MG63 (cell line): ENCODE data around the gene SNRPB2. TPM values are rescaled to one million over a fixed set of nuclear protein-coding genes. Genes with fewer than 3 reads are reported as not detected.

Experiments
- DNase-seq: peaks from one replicate; pipeline ENCODE4 v3.0.0-alpha.2; 2020
- H3K27me3 ChIP-seq: fragments of 250-450 bp; sonication (Bioruptor Pico); 2 replicates; pipeline ENCODE4 v1.5.1; 2020; ENCODE audit warnings: mild to moderate bottlenecking, moderate library complexity
- H3K36me3 ChIP-seq: fragments of 250-450 bp; sonication (Bioruptor Pico); 2 replicates; pipeline ENCODE4 v1.5.1; 2020; ENCODE audit warnings: mild to moderate bottlenecking, moderate library complexity
- H3K4me3 ChIP-seq: fragments of 250-450 bp; sonication (Bioruptor Pico); 2 replicates; pipeline ENCODE4 v1.5.1; 2020; ENCODE audit warnings: mild to moderate bottlenecking, moderate library complexity
- H3K9me3 ChIP-seq: fragments of 250-450 bp; sonication (Bioruptor Pico); 2 replicates; pipeline ENCODE4 v1.5.1; 2020; ENCODE audit warnings: mild to moderate bottlenecking, moderate library complexity
- total RNA-seq: library from RNA; depleted of rRNA; stranded (reverse); fragments of >200 nt; shearing (Covaris generic); gene quantifications from 2 replicates; pipeline ENCODE4 v1.2.3, GENCODE V29; 2014; ENCODE audit warnings: low replicate concordance

SNRPB2 gene
- total RNA-seq, 1 experiment from 2014 or later: 90.9 TPM

DNA sequence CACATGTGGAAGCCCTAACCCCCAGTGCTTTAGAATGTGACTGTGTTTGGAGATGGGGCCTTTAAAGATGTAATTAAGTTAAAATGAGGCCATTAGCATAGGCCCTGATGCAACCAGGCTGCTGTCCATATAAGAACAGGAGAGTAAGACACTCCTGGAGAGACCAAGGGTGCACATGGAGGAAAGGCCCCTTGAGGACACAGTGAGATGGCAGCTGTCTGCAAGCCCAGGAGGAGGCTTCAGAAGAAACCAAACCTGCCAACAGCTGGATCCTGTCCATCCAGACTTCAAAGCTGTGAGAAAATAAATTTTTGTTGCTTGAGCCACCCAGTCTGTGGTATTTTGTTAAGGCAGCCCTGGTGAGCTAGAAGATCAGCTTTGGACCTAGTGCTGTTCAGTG lies 16.8 kb upstream of the SNRPB2 start:
- DNase-seq: no peak

DNA sequence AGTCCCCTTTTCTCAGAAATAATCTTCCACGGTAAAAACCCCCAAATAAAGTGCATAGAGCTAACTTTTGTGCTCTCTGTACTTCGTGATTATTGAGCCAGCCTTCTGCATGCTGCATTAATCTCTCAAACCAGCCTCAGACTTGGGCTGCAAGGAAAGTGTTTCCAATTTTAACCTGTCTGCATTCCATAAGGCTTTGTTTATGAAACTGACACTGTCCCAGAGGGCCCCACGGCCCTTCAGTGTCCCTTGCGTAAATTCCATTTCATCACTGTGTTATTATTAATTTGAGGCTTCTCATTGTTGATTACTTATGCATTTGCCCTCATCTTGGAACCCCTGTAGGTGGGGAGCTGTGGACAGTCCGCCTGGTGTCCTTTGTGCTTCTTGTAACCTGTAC lies 15.6 kb upstream of the SNRPB2 start:
- H3K36me3 ChIP-seq: no peaks in the 10 kb centered on the region
- H3K9me3 ChIP-seq: no peaks in the 10 kb centered on the region
- DNase-seq: no peak
- H3K4me3 ChIP-seq: no peak overlapping the region
- no peaks in the 10 kb centered on the region for H3K27me3 ChIP-seq

More for the DNA sequence above, 16.8 kb upstream of the SNRPB2 start:
- Histone ChIP-seq H3K4me3 (no peak overlapping the region), H3K9me3 (no peaks in the 10 kb centered on the region), H3K27me3 (no peaks in the 10 kb centered on the region), H3K36me3 (no peaks in the 10 kb centered on the region)

DNA sequence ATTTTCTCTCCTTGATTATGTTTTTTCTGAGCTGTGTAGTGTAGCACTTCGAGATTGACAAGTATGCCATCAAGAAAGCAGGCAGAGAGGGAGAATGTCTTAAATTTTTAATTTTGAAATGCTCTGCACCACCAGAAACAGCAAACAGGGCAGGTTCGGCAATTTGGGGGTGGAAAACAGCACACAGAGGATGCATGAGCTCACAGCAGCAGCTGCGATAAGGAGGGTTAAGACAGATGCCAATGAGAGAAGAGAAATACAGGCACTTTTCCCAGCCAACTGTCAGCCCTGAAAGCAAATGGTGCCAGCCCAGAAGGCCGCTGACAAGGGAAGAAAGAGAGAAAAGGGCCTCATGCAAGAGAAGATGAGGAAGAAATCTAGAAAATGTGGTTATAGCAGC lies 15.1 kb upstream of the SNRPB2 start:
- DNase-seq: no peak
- Histone ChIP-seq H3K4me3 (no peak overlapping the region), H3K36me3 (no peaks in the 10 kb centered on the region), H3K9me3 (no peaks in the 10 kb centered on the region), H3K27me3 (no peaks in the 10 kb centered on the region)

DNA sequence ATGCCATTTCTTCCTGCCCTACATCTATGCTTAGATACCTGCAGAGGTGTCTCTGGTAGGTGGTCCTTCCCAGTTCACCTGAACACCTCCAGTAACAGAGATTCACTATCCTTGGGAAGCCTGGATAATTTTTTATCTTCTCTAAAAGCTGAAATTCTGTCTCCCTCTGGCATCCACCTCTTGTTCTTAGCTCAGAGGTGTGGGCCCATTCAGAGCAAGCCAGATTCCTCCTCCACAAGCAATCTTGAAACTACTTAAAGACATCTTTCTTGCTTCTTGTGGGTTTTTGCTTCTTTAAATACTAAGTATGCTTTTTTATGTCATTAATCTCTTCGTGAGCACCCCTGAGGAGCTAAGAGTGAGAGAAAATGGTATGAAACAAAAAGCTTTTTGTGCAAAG lies 10.4 kb upstream of the SNRPB2 start:
- DNase-seq: no peak
- H3K4me3 ChIP-seq: no peak overlapping the region
- no peaks in the 10 kb centered on the region for H3K36me3 ChIP-seq
- H3K9me3 ChIP-seq: no peaks in the 10 kb centered on the region
- no peaks in the 10 kb centered on the region for H3K27me3 ChIP-seq

DNA sequence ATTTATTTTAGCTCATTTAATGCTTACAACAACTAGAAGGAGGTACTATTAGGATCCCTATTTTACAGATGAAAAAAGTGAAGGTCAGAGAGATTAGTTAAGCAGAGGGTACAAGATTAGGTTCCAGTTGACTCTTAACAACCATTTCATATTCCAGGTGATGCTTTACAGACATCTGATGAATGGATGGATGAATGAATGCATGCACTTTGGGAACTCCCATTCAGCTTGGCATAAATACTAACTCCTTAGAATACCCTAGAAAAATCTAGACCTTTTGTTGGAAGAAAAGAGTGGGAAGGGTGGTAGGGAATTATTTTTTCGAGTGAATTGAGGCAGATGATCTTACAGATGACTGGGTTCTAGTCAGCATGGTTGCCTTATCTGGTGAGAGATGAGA lies 746 bp upstream of the SNRPB2 start:
- H3K4me3 ChIP-seq: peak overlapping the region; percentile 97
- H3K27me3 ChIP-seq: no peaks in the 10 kb centered on the region

DNA sequence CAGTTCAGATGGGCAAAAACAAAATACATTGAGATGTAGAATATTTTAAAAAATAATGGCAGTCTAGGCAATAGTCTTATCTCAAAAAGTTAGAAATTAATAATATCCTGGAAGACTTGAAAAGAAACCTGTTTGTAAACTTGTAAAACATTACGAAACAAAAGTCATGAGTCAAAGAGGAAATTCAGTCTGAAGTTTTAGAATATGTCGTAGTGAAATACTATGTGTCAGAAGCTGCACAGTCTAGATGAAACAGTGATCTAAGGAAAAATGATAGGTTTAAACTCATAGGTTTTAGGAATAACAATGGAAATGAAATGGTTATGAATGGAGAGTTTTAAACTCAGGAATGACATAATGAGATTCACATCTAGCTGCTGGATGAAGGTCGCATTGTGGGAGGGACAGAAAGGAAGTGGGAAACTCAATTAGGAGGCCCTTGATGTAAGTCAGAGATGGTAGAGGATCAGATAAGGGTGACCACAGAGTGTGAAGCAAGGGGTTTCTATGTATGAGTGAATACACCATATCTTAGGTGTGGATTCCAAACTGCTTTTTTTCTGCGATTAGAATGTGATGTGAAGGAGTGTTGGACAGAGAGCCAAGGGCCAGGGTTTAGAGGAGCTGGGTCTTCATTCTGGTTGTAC lies 2.8 kb downstream of the SNRPB2 start:
- no peak for DNase-seq
- peaks cover 37% of the 10 kb centered on the region for H3K36me3 ChIP-seq

More for the DNA sequence above, 746 bp upstream of the SNRPB2 start:
- DNase-seq: no peak
- Histone ChIP-seq H3K36me3 (peaks cover 24% of the 10 kb centered on the region), H3K9me3 (peaks cover 2% of the 10 kb centered on the region; the same call in 1 of the 2 replicates)

DNA sequence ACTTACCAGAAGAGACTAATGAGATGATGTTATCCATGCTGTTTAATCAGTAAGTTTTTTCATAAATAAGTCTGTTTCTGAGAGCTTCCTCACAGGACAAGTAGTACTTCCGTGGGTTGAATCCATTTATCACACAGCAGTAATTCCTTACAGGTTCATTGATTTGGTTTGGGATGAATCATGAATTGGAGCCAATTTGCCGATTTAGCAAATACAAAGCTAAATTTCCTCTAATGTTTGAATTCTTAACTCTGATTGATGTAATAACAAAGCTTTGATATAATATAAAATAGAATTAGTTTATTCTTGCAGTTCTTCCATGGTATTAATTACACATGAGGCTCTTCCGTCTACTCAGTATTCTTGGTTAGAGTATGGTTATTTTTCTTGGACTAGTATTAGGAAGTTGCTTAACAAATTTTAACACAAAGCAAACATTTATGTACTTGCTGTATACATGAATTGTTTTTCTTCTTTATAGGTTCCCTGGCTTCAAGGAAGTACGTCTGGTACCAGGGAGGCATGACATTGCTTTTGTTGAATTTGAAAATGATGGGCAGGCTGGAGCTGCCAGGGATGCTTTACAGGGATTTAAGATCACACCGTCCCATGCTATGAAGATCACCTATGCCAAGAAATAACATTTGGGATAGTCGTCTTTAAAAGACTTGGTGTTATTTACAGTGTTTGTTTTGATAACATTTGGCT lies 10.7 kb downstream of the SNRPB2 start:
- Histone ChIP-seq H3K36me3 (peaks cover 18% of the 10 kb centered on the region), H3K9me3 (no peaks in the 10 kb centered on the region), H3K4me3 (no peak overlapping the region), H3K27me3 (no peaks in the 10 kb centered on the region)
- no peak for DNase-seq

More for the DNA sequence above, 2.8 kb downstream of the SNRPB2 start:
- Histone ChIP-seq H3K9me3 (peaks cover 2% of the 10 kb centered on the region; the same call in 1 of the 2 replicates), H3K27me3 (no peaks in the 10 kb centered on the region), H3K4me3 (no peak overlapping the region)

DNA sequence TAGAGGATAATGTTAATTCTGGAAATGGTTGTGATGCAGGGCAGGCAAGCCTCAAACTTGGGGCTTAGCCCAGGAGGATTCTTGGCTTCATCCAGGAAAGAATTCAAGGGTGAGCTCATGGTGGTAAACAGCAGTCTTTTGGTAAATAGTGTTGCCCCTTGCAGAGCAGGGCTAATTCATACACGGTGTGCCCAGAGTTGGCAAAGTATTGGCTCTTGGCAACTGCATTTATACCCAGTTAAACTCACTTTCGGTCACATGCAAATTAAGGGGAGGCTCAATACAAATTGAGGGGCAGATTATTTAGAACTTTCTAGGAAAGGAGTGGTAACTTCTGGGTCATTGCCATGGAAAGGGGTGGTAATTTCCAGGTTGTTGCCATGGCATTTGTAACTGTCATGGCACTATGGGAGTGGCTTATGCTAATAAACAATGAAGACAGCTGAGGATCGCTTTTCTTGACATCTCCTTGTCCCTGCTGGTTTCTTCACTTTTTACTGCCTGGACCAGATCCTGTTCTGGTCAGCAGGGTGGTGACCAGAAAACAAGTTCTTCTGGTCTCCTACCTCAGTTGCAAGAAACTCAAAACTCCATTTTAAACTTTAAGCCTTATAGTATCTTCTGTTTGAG lies 14.5 kb downstream of the SNRPB2 start:
- DNase-seq: peak; percentile 22
- no peaks in the 10 kb centered on the region for H3K27me3 ChIP-seq
- no peaks in the 10 kb centered on the region for H3K9me3 ChIP-seq
- H3K4me3 ChIP-seq: no peak overlapping the region
- H3K36me3 ChIP-seq: peaks cover 9% of the 10 kb centered on the region; the same call in 1 of the 2 replicates

DNA sequence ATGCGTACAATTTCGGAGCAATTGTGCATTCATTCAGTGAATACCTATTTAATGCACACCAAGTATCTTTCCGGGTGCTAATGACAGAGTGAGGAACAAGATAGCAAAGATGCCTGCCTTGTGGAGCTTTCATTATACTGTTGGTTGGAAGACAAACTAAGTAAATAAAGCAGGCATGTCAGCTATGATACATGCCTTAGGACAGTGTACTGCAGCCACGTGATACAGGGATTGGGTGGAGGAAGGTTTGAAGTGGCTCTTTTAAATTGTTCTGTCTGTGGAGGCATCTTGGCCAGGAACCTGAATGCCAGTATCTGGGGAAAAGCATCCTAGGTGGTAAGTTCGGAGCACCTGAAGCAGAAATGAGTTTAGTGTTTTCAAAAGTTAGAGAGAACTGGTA lies 15.4 kb downstream of the SNRPB2 start:
- H3K27me3 ChIP-seq: no peaks in the 10 kb centered on the region
- peaks cover 9% of the 10 kb centered on the region; the same call in 1 of the 2 replicates for H3K36me3 ChIP-seq
- no peaks in the 10 kb centered on the region for H3K9me3 ChIP-seq
- H3K4me3 ChIP-seq: no peak overlapping the region
- no peak for DNase-seq

DNA sequence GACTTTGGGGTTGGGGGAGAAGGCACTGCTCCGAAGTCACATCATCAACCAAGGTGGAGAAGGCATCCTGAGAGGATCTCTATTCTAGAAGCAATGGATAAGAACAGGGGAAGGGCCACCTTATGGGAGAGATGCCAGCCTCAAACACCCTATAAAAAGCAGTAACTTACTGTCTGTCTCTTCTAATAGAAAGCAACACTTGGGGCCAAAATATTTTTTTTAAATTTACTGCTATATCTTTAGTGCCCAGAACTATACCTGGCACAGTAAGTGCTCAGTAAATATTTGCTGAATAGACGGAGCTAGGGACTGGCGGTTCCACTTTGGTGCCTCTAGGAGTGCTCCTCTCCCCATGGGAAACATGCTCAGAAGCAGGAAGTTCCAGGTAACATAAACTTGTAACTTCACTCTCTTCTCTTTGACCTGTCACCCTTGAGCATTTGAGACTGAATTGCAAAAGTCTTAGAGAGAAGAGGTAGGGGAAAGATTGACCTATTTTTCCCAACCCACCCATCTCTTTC lies 17.5 kb downstream of the SNRPB2 start:
- Histone ChIP-seq H3K9me3 (no peaks in the 10 kb centered on the region), H3K36me3 (no peaks in the 10 kb centered on the region), H3K4me3 (no peak overlapping the region), H3K27me3 (no peaks in the 10 kb centered on the region)
- DNase-seq: no peak

DNA sequence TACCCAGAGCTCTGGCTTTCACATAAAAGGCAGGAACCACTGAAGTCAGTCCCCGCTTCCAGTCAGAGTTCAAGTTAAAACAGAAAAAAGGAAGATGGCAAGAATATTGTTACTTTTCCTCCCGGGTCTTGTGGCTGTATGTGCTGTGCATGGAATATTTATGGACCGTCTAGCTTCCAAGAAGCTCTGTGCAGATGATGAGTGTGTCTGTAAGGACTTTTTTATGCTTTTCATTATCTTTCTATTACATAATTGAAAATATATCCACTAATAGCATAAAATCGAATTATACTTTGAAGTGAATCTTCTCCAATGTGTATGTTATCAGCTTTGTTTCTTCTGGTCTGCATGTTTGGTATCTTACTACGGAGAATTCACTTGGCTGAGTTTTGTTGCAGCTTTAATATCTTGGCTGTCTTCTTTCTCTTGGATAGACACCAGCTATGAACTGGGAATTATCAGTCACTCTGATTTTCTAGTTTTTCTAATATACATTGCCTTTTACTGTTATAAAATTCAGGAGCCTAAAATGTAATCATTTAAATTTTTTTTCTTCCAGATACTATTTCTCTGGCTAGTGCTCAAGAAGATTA lies 18.6 kb downstream of the SNRPB2 start, which contains the start of gene OTOR:
OTOR (plus strand) TSS at position 51 of the 593 bp plus-strand sequence; CDS start at position 95, 44 bp downstream.
- Histone ChIP-seq H3K36me3 (no peaks in the 10 kb centered on the region), H3K27me3 (no peaks in the 10 kb centered on the region), H3K9me3 (no peaks in the 10 kb centered on the region), H3K4me3 (no peak within 1 kb of the TSS)
- no peak for DNase-seq

DNA sequence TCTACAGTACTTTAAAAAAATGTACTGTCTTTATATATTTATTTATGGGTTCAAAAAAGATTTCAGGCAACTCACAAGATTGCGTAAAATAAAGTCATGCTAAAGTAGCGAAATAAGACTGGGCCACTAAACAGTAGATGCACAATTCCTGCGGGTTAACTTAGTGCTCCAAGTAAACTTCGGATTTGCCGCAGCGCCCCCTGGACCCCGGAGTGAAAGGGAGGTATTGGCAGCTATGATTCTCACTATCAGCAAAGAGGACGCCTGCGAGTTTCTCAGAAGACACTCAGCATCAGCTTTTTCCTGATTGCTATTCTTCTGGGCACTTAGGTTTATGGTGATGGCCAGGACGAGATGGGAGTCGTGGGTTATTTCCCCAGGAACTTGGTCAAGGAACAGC lies 19.7 kb downstream of the SNRPB2 start:
- H3K9me3 ChIP-seq: no peaks in the 10 kb centered on the region
- no peak for DNase-seq
- no peak overlapping the region for H3K4me3 ChIP-seq
- no peaks in the 10 kb centered on the region for H3K27me3 ChIP-seq
- H3K36me3 ChIP-seq: no peaks in the 10 kb centered on the region

DNA sequence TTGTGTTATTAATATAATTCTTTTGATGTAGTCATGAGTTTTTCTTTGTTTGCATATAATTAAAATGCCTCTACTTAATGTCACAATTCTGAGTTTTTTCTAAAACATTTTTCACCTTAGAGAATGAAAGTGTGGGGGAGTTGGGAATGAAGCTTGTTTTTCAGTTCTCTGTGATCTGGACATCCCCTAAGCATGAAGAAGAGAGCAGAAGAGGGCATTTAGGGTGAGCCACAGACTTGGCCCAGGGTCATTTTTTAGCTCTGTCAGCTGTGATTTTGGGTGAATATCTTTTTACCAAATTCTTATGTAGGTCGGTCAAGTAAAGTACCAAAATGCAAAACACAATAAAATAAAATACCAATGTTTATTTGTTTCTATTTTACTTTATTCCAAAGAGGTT lies 22.3 kb downstream of the SNRPB2 start:
- H3K4me3 ChIP-seq: no peak overlapping the region
- no peak for DNase-seq
- H3K36me3 ChIP-seq: no peaks in the 10 kb centered on the region
- H3K9me3 ChIP-seq: no peaks in the 10 kb centered on the region
- no peaks in the 10 kb centered on the region for H3K27me3 ChIP-seq

DNA sequence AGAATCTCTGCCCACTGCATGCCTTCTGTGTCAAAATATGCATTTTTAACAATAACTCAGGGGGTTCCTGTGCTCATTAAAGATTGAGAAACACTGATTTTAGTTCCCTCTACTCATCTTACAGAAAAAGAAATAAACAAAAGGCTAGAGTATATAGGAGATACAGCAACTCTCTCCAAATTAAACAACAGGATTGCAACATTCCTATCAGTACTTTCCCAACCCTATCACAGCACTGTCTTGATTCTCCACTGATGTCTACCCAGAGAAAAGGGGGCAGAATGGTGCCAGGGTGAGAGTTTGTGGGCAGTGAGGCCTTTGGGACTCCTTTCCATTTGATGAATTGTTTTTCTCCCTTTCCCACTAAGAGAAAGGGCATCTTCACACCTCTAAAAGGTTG lies 23.1 kb downstream of the SNRPB2 start:
- no peak for DNase-seq
- no peaks in the 10 kb centered on the region for H3K36me3 ChIP-seq
- H3K9me3 ChIP-seq: no peaks in the 10 kb centered on the region
- H3K27me3 ChIP-seq: no peaks in the 10 kb centered on the region
- no peak overlapping the region for H3K4me3 ChIP-seq

DNA sequence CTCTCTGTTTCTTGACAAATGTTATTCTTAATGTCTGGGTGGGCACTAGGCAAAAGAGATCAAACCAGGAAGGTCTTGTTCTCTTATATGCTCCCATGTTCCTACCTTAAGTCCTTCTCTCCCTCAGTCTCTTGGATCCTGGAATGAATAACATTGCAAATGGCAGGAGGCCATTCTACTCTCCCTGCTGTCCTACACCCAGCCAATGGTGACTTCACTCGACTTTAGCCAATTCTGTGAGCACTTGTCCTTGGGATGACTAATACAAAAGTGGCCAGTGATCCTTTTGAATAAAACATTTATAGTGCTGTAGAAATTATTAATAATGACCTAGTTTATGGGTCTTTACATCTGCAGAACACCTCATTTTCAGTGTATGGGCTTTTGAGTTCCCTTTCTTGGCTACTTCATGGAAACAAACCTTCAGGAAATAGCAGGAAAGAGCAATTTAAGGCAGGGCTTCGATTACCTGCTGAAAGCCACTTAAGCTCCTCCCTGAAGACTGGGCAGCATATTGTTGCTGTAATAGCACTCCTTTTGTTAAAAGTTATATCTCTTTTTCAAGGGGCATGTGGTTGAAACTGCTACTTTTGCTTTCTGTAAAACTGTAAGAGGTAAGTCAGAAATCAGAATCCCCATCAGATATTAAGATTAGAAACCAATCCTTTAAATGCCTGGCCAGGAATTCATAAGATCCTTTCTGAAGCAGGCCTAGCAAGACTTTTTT lies 28.8 kb downstream of the SNRPB2 start:
- no peak for DNase-seq
- H3K4me3 ChIP-seq: no peak overlapping the region

DNA sequence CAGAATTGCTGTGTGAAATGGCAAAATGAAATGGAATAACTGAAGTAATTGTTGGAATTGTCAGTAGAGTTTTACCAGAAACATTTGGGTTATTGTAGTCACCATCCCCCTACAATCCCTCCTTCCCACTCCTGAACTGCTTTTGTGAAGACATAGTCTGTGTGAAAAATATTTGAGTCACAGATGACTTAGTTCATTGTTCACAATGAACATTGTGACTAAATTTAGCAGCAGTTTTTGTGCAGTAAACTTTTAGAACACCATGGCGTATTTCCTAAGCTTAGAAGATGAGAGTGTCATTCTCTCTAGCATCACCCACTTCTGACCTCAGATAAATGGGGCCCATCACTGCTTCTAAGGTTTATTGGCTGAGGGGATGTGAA lies 29.3 kb downstream of the SNRPB2 start:
- Histone ChIP-seq H3K4me3 (no peak overlapping the region), H3K9me3 (no peaks in the 10 kb centered on the region), H3K36me3 (no peaks in the 10 kb centered on the region), H3K27me3 (no peaks in the 10 kb centered on the region)
- DNase-seq: no peak

More for the DNA sequence above, 28.8 kb downstream of the SNRPB2 start:
- no peaks in the 10 kb centered on the region for H3K36me3 ChIP-seq
- H3K9me3 ChIP-seq: no peaks in the 10 kb centered on the region
- H3K27me3 ChIP-seq: no peaks in the 10 kb centered on the region
